CD4-positive, alpha-beta T cell treated with Interleukin-17A for 1 hour (primary cell): ENCODE measurements around the gene USP6.
"Not testable (repeated sequence)": the region's sequence is repeated elsewhere in the genome, so short reads cannot be mapped to it uniquely, and the experiment has no call there.

Experiments used
- DNase-seq: peaks from one replicate; pipeline ENCODE4 v3.0.0-alpha.2; 2020

USP6 gene

GRCh38 chr17:5136580-5137412 lies 21.0 kb downstream of the USP6 start:
- DNase-seq, result not testable (repeated sequence)

DNA sequence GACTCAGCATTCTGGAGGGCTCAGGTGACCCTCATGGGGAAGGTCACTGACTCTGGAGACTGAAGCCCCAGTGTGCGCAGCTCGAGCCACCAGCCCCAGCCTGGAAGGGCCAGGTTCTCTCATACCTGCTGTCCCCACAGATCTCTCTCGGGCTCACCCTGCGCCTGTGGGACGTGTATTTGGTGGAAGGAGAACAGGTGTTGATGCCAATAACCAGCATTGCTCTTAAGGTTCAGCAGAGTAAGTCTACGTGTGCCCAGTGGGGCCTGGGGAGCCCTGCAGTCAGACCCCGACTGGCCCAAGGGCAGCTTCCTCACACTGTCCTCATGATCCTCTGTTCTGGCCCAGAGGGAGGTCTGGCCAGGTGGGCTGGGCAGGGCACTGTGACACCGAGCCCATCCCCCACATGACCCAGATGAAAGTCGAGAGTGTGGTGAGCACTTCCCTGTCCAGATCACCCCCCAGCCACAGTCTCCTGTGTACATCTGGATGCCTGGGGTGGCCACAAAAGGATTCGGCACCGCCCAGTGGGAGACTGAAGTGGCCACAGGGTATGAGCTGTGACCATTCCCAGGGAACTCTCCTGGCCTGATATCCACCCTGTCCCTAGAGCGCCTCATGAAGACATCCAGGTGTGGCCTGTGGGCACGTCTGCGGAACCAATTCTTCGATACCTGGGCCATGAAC lies 21.8 kb downstream of the USP6 start:
- not testable (repeated sequence) for DNase-seq

DNA sequence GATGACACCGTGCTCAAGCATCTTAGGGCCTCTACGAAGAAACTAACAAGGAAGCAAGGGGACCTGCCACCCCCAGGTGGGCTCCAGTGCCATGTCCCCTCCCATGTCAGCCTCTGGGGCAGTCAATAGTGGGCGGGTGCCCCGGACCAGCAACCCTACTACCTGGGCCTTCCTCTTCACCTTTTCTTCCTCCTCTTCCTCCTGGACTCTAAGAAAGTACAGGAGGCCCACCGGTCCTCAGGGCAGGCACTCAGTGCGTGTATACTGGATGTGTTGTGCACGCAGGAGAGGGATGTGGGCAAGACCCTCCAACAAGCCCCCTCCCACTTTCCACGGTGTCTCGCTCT lies 22.3 kb downstream of the USP6 start:
- not testable (repeated sequence) for DNase-seq

GRCh38 chr17:5138616-5139457 lies 23.0 kb downstream of the USP6 start:
- no peak for DNase-seq

DNA sequence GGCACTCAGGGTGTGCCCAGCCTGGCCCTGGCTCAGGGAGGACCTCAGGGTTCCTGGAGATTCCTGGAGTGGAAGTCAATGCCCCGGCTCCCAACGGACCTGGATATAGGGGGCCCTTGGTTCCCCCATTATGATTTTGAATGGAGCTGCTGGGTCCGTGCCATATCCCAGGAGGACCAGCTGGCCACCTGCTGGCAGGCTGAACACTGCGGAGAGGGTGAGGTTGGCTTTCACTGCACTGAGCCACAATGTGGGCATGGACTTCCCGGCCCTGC lies 23.6 kb downstream of the USP6 start:
- no peak for DNase-seq

DNA sequence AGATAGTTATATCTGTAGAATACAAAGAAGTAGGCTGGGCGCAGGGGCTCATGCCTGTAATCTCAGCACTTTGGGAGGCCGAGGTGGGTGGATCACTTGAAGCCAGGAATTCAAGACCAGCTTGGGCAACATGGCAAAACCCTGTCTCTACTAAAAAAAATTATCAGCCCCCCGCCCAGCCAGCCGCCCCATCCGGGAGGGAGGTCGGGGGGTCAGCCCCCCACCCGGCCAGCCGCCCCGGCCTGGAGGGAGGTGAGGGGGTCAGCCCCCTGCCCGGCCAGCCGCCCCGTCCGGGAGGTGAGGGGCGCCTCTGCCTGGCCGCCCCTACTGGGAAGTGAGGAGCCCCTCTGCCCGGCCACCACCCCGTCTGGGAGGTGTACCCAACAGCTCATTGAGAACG lies 27.0 kb downstream of the USP6 start:
- not testable (repeated sequence) for DNase-seq

DNA sequence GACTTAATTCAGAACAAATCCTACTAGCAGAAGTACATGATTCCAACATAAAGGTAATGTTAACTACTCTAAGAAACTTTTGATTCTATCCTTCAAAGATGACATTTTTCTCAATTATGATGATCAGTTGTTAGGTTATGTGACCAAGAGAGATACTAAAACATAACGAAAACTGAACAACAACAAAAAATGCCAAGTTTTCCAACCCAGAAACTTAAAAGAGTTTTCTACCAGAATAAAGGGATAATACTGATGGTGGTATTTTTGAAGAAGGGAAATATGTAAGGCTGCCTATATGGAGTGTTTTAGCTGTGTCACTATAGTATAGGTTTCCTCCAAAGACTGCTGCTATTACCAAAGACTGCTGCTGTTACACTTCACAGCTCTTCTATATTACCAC lies 30.3 kb downstream of the USP6 start:
- not testable (repeated sequence) for DNase-seq

GRCh38 chr17:5160702-5161101 lies 44.9 kb downstream of the USP6 start:
- DNase-seq, result not testable (repeated sequence)

GRCh38 chr17:5161793-5162192 lies 46.0 kb downstream of the USP6 start:
- DNase-seq, result not testable (repeated sequence)

GRCh38 chr17:5164436-5164835 lies 48.6 kb downstream of the USP6 start:
- DNase-seq, result peak; percentile 4

DNA sequence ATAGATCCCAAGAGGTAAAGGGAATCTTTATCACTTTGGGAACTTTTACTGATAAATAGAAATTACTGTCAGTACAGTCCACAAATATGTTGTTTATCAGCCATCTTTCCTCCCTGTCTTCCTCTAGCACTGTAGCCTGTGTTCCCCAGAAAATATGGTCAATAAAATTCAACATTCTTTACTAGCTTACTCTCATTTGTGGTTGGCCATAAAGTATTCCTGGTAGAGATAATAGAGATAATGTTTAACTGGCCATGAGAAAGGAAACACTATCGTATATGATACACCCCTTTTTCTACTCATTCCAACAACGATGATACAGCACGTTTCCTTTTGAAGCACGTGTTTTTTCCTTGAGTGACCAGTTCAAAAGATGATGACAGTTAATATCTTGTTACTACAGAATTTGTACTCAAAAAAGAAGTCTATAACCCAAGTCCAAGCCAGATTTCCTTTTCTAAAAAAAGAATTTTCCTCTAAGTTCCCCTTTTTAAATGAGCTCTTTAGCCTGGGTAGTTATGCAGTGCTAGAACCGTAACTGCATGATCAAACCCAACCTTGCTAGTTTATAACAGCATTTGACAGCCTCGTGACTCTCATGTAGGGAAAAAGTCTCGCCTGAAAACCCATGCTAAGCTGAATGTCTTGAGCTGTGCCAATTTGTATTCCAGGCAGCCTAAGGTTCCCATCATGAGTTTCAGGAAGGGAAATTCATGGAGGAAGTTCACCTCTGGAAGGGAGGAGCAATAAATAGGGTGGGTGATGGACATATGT lies 50.1 kb downstream of the USP6 start:
- DNase-seq, result not testable (repeated sequence)

DNA sequence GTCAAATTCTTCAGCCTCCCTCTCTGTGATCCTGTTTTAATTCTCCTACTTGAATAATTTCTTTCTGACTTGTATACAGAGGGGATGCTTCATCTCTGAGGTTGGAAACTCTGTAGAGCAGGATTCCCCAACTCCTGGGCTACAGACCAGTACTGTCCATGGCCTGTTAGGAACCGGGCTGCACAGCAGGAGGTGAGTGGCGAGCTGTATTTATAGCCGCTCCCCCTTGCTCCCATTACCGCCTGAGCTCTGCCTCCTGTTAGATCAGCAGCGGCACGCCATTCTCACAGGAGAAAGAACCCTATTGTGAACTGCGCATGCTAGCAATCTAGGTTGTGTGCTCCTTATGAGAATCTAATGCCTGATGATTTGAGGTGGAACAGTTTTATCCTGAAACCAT lies 59.2 kb downstream of the USP6 start:
- not testable (repeated sequence) for DNase-seq

DNA sequence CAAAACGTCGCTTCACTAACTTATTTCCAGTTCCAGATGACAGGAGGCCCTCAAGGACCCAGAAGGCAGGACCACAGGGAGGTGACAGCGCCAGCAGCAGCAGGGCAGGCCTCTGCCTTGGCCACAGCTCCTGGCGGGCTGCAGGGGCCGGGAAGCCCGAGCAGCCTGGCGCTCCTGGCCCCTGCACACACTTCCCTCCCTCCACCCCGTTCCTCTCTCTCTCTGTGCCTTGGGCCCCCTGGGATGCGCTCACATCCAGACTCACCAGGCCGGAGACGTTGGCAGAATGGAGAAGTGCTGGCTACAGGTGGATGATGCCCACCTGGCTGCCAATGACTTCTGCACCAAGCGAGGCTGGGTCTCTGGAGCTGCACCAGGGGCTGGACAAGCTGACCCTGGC lies 63.2 kb downstream of the USP6 start:
- DNase-seq, result no peak

DNA sequence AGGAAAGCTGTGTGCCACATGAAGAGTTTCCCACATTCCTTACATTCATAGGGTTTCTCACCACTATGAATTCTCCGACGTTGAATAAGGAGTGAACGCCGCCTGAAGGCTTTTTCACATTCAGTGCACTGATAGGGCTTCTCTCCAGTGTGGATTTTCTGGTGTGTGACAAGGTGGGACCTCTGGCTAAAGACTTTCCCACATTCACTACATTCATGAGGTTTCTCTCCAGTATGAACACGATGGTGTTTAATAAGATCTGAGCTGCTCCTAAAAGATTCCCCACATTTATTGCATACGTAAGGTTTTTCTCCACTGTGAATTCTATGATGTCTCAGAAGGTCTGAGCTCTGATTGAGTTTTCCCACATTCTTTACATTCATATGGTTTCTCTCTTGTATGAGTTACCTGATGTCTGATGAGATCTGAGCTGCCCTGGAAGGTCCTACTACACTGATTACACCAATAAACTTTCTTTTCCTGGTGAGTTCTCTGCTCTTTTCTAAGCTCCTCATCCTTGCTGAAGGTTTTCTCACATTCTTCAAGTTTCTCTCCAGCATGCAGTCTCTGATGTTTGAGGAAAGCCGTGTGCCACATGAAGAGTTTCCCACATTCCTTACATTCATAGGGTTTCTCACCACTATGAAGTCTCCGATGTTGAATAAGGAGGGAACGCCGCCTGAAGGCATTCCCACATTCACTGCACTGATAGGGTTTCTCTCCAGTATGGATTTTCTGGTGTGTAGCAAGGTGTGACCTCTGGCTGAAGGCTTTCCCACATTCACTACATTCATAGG lies 65.9 kb downstream of the USP6 start:
- no peak for DNase-seq

GRCh38 chr17:5182597-5183409 lies 67.0 kb downstream of the USP6 start:
- DNase-seq, result no peak

- no peak for DNase-seq
These were observed 67.6 kb downstream of the USP6 start for GRCh38 chr17:5183410-5183793.

GRCh38 chr17:5184288-5184687 lies 68.5 kb downstream of the USP6 start:
- DNase-seq, result peak; percentile 60

GRCh38 chr17:5191541-5192417 lies 75.9 kb downstream of the USP6 start, which contains the start of gene ZNF594:
Gene ZNF594, minus strand, starts transcription at chr17:5191868. Its CDS starts 7,612 bp downstream, at chr17:5184256.
- peak; percentile 98 for DNase-seq

DNA sequence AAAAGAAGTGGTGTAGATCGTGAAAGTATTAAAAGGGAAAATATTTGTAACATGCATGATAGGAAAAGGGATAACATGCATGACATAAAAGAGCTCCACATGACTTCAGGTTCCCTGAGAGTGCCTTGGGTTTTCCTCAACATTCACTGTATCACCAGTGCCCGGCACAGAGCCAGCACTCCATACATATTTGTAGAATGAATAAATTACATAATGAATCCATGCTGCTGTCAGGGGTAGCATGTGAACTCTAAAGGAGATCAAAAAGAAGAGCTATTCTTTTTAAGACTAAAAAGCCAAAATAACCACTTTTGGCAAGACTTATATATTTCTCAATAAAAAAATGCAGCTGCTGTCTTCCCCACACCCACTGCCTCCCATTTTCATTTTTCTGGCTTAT lies 78.5 kb downstream of the USP6 start:
- DNase-seq, result no peak

DNA sequence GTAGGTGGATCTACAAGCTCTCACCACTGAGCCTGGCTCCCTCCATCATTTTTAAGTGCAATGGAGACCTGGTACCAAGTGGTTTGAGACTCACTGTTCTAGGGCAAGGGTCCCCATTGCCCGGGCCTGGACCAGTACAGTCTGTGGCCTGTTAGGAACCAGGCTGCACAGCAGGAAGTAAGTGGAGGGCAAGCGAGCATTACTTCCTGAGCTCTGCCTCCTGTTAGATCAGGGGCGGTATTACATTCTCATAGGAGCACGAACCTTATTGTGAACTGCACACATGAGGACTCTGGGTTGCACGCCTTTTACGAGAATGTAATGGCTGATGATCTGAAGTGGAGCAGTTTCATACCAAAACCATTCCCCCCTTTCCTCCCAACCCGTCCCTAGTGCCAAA lies 82.6 kb downstream of the USP6 start:
- no peak for DNase-seq
